Esophagus mucosa (tissue), 1 donor: ENCODE data around the gene MASP2. TPM values are rescaled to one million over a fixed set of nuclear protein-coding genes. Genes with fewer than 3 reads are reported as not detected.
A peak's percentile ranks its signal among the peaks of the same experiment; 100 is the strongest.
"Not testable (repeated sequence)": the region's sequence is repeated elsewhere in the genome, so short reads cannot be mapped to it uniquely, and the experiment has no call there.

Experiments
- ATAC-seq: fragments of 200-7000 bp; cut with Tn5 transposase; one replicate; pipeline ENCODE4 v1.9.1; 2020
- total RNA-seq: library from RNA; stranded (reverse); gene quantifications from one replicate; pipeline ENCODE4 v1.2.4, GENCODE V29; 2023
- donor health status: DM: yes; HTN: yes; CAD: no.

MASP2 gene
- total RNA-seq = not detected

- peak; percentile 20 for ATAC-seq
These were observed at the start of gene MASP2 for GRCh38 chr1:11046625-11047365. Gene MASP2, minus strand, starts transcription at chr1:11047239. Its CDS starts 32 bp downstream, at chr1:11047207.

- not testable (repeated sequence) for ATAC-seq
These were observed 36.7 kb upstream of the MASP2 start for GRCh38 chr1:11083784-11084183.

- ATAC-seq = no peak
These were observed 33.9 kb upstream of the MASP2 start for GRCh38 chr1:11080931-11081330.

- no peak for ATAC-seq
These were observed 31.6 kb upstream of the MASP2 start for GRCh38 chr1:11078631-11079030.

GRCh38 chr1:11073398-11073797 lies 26.4 kb upstream of the MASP2 start:
- ATAC-seq = not testable (repeated sequence)

- ATAC-seq = no peak
These were observed 25.3 kb upstream of the MASP2 start for GRCh38 chr1:11072216-11072917.

GRCh38 chr1:11071463-11072215 lies 24.6 kb upstream of the MASP2 start:
- no peak for ATAC-seq

- peak; percentile 14 for ATAC-seq
These were observed 23.8 kb upstream of the MASP2 start for GRCh38 chr1:11070876-11071275.

- no peak for ATAC-seq
These were observed 21.8 kb upstream of the MASP2 start for GRCh38 chr1:11068600-11069473.

- no peak for ATAC-seq
These were observed 20.9 kb upstream of the MASP2 start for GRCh38 chr1:11067716-11068599.

- ATAC-seq = no peak
These were observed 18.8 kb upstream of the MASP2 start for GRCh38 chr1:11065796-11066195.

- ATAC-seq = no peak
These were observed 17.9 kb upstream of the MASP2 start for GRCh38 chr1:11064942-11065341.

GRCh38 chr1:11063937-11064537 lies 17.0 kb upstream of the MASP2 start:
- not testable (repeated sequence) for ATAC-seq

GRCh38 chr1:11062965-11063401 lies 15.9 kb upstream of the MASP2 start:
- no peak for ATAC-seq

GRCh38 chr1:11061652-11062365 lies 14.8 kb upstream of the MASP2 start:
- ATAC-seq = no peak

- peak; percentile 98 for ATAC-seq
These were observed 13.2 kb upstream of the MASP2 start, which contains the start of gene SRM for GRCh38 chr1:11059968-11060830. Gene SRM, minus strand, starts transcription at chr1:11060018. Its CDS starts 75 bp downstream, at chr1:11059943.

- peak; percentile 22 for ATAC-seq
These were observed 12.3 kb upstream of the MASP2 start for GRCh38 chr1:11059155-11059967.

- no peak for ATAC-seq
These were observed 11.6 kb upstream of the MASP2 start for GRCh38 chr1:11058595-11059154.
